ENCODE results near the gene LEAP2.

GRCh38 chr5:132839426-132840301 lies 33.8 kb upstream of the LEAP2 start:
- TF ChIP-seq CTCF (conservative IDR thresholded peaks at IDR 0.05 in 1 of 2, IDR thresholded peaks at IDR 0.05 in 1 of 2; ENCODE audit: extremely low read depth in 1 of 2, insufficient read depth in 1 of 2, low read depth in 1 of 2, low read length in 2 of 2) = no peak
- TF ChIP-seq EZH2 (IDR thresholded peaks at IDR 0.05; ENCODE audit: borderline replicate concordance, low read length) = no peak

All from mammary epithelial cell (primary cell).